Sciatic nerve (tissue), 2 donors: ENCODE data around the gene SMCO4. TPM values are rescaled to one million over a fixed set of nuclear protein-coding genes. Genes with fewer than 3 reads are reported as not detected.
A peak's percentile ranks its signal among the peaks of the same experiment; 100 is the strongest.
"Not testable (repeated sequence)": the region's sequence is repeated elsewhere in the genome, so short reads cannot be mapped to it uniquely, and the experiment has no call there.

Experiments used
- ATAC-seq: fragments of 200-7000 bp; cut with Tn5 transposase; one replicate; pipeline ENCODE4 v1.9.1; 2020; ENCODE audit warnings: mild to moderate bottlenecking, moderate library complexity
- DNase-seq: peaks from one replicate; pipeline ENCODE4 v3.0.0-alpha.2; 2020; ENCODE audit warnings: low spot score
- intact Hi-C: fragments of 100-400 bp; cut with DNase I; formaldehyde crosslinking; loops from one replicate; pipeline ENCODE4 v1.14.2; 2022
- total RNA-seq: library from RNA; stranded (reverse); fragmentation: NEBNext Ultra II Directional; extraction: Animal tissue kit (Norgen Biotek cat#: 25700); gene quantifications from one replicate; pipeline ENCODE4 v1.2.1, GENCODE V29; 2021
- donor health status: DM: no; HTN: no; CAD: no.
- donor health status: DM: no; HTN: no; CAD: no.

SMCO4 gene
- total RNA-seq, 1 donor from 2014 or later, result 12.3 TPM

GRCh38 chr11:93536101-93536861 is 6.9 kb downstream of the SMCO4 start:
- intact Hi-C loops, result no loop called here
- ATAC-seq (no peak), DNase-seq (no peak)

- intact Hi-C loops, DNase-seq, ATAC-seq: not testable (repeated sequence)
Observed at GRCh38 chr11:93535578-93535977, 7.6 kb downstream of the SMCO4 start.

- ATAC-seq (no peak), DNase-seq (no peak)
- intact Hi-C loops, result no loop called here
Observed at GRCh38 chr11:93532806-93533205, 10.4 kb downstream of the SMCO4 start.

- intact Hi-C loops, result no loop called here
- no peak for DNase-seq
- no peak for ATAC-seq
Observed at GRCh38 chr11:93532281-93532789, 10.9 kb downstream of the SMCO4 start.

- no peak for ATAC-seq
- DNase-seq, result no peak
- intact Hi-C loops, result no loop called here
Observed at GRCh38 chr11:93530468-93530826, 12.7 kb downstream of the SMCO4 start.

GRCh38 chr11:93529707-93530467 is 13.3 kb downstream of the SMCO4 start:
- DNase-seq, result no peak
- peak; percentile 60 for ATAC-seq
- intact Hi-C loops, result no loop called here

GRCh38 chr11:93528757-93529645 is 14.2 kb downstream of the SMCO4 start:
- intact Hi-C loops, result no loop called here
- ATAC-seq, result peak; percentile 56
- no peak for DNase-seq

- intact Hi-C loops, result no loop called here
- no peak for DNase-seq
- peak; percentile 82 for ATAC-seq
Observed at GRCh38 chr11:93528252-93528651, 14.9 kb downstream of the SMCO4 start.

- no peak for ATAC-seq
- intact Hi-C loops, result no loop called here
- DNase-seq, result no peak
Observed at GRCh38 chr11:93526641-93527583, 16.3 kb downstream of the SMCO4 start.

- no peak for DNase-seq
- intact Hi-C loops, result no loop called here
- no peak for ATAC-seq
Observed at GRCh38 chr11:93526346-93526633, 16.9 kb downstream of the SMCO4 start.

- DNase-seq, result no peak
- intact Hi-C loops, result no loop called here
- no peak for ATAC-seq
Observed at GRCh38 chr11:93525601-93526345, 17.4 kb downstream of the SMCO4 start.

GRCh38 chr11:93524858-93525257 is 18.3 kb downstream of the SMCO4 start:
- DNase-seq, result no peak
- intact Hi-C loops, result no loop called here
- no peak for ATAC-seq

- ATAC-seq, result no peak
- no peak for DNase-seq
- intact Hi-C loops, result no loop called here
Observed at GRCh38 chr11:93524173-93524536, 19.0 kb downstream of the SMCO4 start.

GRCh38 chr11:93520726-93521509 is 22.3 kb downstream of the SMCO4 start:
- DNase-seq (no peak), ATAC-seq (no peak)
- intact Hi-C loops, result no loop called here

GRCh38 chr11:93519179-93519578 is 24.0 kb downstream of the SMCO4 start:
- no peak for ATAC-seq
- no peak for DNase-seq
- intact Hi-C loops, result no loop called here

GRCh38 chr11:93518081-93518480 is 25.1 kb downstream of the SMCO4 start:
- no peak for ATAC-seq
- intact Hi-C loops, result no loop called here

GRCh38 chr11:93517611-93518010 is 25.6 kb downstream of the SMCO4 start:
- DNase-seq, result no peak
- no peak for ATAC-seq
- intact Hi-C loops, result no loop called here

More at GRCh38 chr11:93518081-93518480, 25.1 kb downstream of the SMCO4 start:
- no peak for DNase-seq
